Adrenal gland (tissue), 5 donors: ENCODE data around the gene KIFBP.

ENCODE experiments used
- CTCF ChIP-seq, 6 experiments: fragments of 450-650 bp in 4 of 6; fragments of 200-600 bp in 2 of 6; sonication (generic) in 1 of 6; IDR thresholded peaks; 1 replicate in 5 of 6; 2 replicates in 1 of 6; pipeline versions ENCODE4 v1.5.1 to v1.8.0; 2016 to 2021; ENCODE audit warnings: antibody characterized with exemption in 6 of 6, mild to moderate bottlenecking in 2 of 6, moderate library complexity in 1 of 6
- POLR2A ChIP-seq, 2 donors: fragments of 450-650 bp; IDR thresholded peaks; one replicate each; pipeline ENCODE4 v1.6.1; 2017; ENCODE audit warnings: antibody characterized with exemption in 2 of 2, mild to moderate bottlenecking in 2 of 2, moderate library complexity in 1 of 2
- donor health status: DM: no; HTN: no; CAD: no.

GRCh38 chr10:69055241-69055640, 66.6 kb downstream of the KIFBP start:
- no peak for TF ChIP-seq CTCF (IDR thresholded peaks at IDR 0.05)
- TF ChIP-seq POLR2A (IDR thresholded peaks at IDR 0.05) = no peak
